ENCODE data around the gene RXRA.

RXRA gene

GRCh38 chr9:134325813-134326723 lies at the start of gene RXRA:
TSS of gene RXRA (plus strand) at chr9:134326455. CDS start at chr9:134326632, 177 bp downstream.
- DNase-seq (ENCODE audit: low spot score), result peak; percentile 45

- DNase-seq (ENCODE audit: low spot score), result no peak
These were observed 48.0 kb upstream of the RXRA start for GRCh38 chr9:134278286-134278685.

GRCh38 chr9:134278974-134279640 lies 47.1 kb upstream of the RXRA start:
- no peak for DNase-seq (ENCODE audit: low spot score)

- no peak for DNase-seq (ENCODE audit: low spot score)
These were observed 44.1 kb upstream of the RXRA start for GRCh38 chr9:134282138-134282650.

- no peak for DNase-seq (ENCODE audit: low spot score)
These were observed 43.1 kb upstream of the RXRA start for GRCh38 chr9:134283111-134283515.

- DNase-seq (ENCODE audit: low spot score), result no peak
These were observed 42.5 kb upstream of the RXRA start for GRCh38 chr9:134283692-134284265.

GRCh38 chr9:134284273-134284672 lies 42.0 kb upstream of the RXRA start:
- no peak for DNase-seq (ENCODE audit: low spot score)

- DNase-seq (ENCODE audit: low spot score), result no peak
These were observed 41.5 kb upstream of the RXRA start for GRCh38 chr9:134284741-134285140.

GRCh38 chr9:134285215-134285845 lies 40.9 kb upstream of the RXRA start:
- DNase-seq (ENCODE audit: low spot score), result no peak

GRCh38 chr9:134286471-134287245 lies 39.6 kb upstream of the RXRA start:
- DNase-seq (ENCODE audit: low spot score), result no peak

- DNase-seq (ENCODE audit: low spot score), result no peak
These were observed 38.4 kb upstream of the RXRA start for GRCh38 chr9:134287591-134288491.

- DNase-seq (ENCODE audit: low spot score), result no peak
These were observed 37.5 kb upstream of the RXRA start for GRCh38 chr9:134288746-134289145.

- DNase-seq (ENCODE audit: low spot score), result no peak
These were observed 36.9 kb upstream of the RXRA start for GRCh38 chr9:134289241-134289875.

- DNase-seq (ENCODE audit: low spot score), result no peak
These were observed 35.4 kb upstream of the RXRA start for GRCh38 chr9:134290603-134291451.

- DNase-seq (ENCODE audit: low spot score), result no peak
These were observed 34.8 kb upstream of the RXRA start for GRCh38 chr9:134291452-134291881.

- no peak for DNase-seq (ENCODE audit: low spot score)
These were observed 34.0 kb upstream of the RXRA start for GRCh38 chr9:134291961-134292871.

GRCh38 chr9:134293031-134293521 lies 33.2 kb upstream of the RXRA start:
- DNase-seq (ENCODE audit: low spot score), result no peak
